Activated CD4-positive, alpha-beta T cell treated with anti-CD3 and anti-CD28 coated beads, Interleukin-2, amount 10 ng/mL, durations not matched to agents 24 days and 14 days (primary cell): ENCODE data around the gene CGB5. TPM values are rescaled to one million over a fixed set of nuclear protein-coding genes. Genes with fewer than 3 reads are reported as not detected.

ENCODE experiments used
- DNase-seq: peaks from one replicate; pipeline ENCODE4 v3.0.0; 2022
- H3K27ac Mint-ChIP-seq: one replicate; pipeline ENCODE4 v1.8.0; 2022; ENCODE audit warnings: mild to moderate bottlenecking, mixed read lengths
- H3K27me3 Mint-ChIP-seq: one replicate; pipeline ENCODE4 v1.8.0; 2022; ENCODE audit warnings: mixed read lengths
- H3K36me3 Mint-ChIP-seq: one replicate; pipeline ENCODE4 v1.8.0; 2022; ENCODE audit warnings: low read depth, mild to moderate bottlenecking, mixed read lengths
- H3K4me1 Mint-ChIP-seq: one replicate; pipeline ENCODE4 v1.8.0; 2021; ENCODE audit warnings: mixed read lengths
- H3K4me3 Mint-ChIP-seq: one replicate; pipeline ENCODE4 v1.8.0; 2022; ENCODE audit warnings: mild to moderate bottlenecking, moderate library complexity, mixed read lengths
- H3K9me3 Mint-ChIP-seq: one replicate; pipeline ENCODE4 v1.8.0; 2021; ENCODE audit warnings: mixed read lengths
- intact Hi-C: fragments of 100-400 bp; cut with micrococcal nuclease; formaldehyde crosslinking; loops from one replicate; pipeline ENCODE4 v1.15.1; 2023
- total RNA-seq: library from RNA; stranded (reverse); gene quantifications from 2 replicates; pipeline ENCODE4 v1.2.3, GENCODE V29; 2022

Gene CGB5
- total RNA-seq, 1 donor from 2014 or later, result not detected

DNA sequence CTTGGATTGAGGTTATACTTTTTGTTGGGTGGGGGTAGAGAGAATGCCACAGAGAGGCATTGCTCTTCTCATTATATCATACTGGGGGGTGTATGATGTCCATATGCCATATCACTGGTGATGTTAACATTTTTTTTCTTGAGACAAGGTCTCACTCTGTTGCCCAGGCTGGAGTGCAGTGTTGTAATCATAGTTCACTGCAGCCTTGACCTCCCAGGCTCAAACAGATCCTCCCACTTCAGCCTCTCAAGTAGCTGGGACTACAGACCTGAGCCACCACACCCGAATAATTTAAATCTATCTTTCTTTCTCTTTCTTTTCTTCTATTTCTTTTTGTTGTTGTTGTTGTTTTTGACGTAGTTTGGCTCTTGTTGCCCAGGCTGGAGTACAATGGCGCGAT, 36.7 kb downstream of the CGB5 start:
- Mint-ChIP-seq H3K9me3 (peaks cover 4% of the 10 kb centered on the region), H3K36me3 (no peaks in the 10 kb centered on the region), H3K27me3 (peaks cover 4% of the 10 kb centered on the region), H3K4me3 (no peak overlapping the region), H3K4me1 (peaks cover 9% of the 10 kb centered on the region), H3K27ac (no peak overlapping the region)
- intact Hi-C loops, result no loop called here
- no peak for DNase-seq

DNA sequence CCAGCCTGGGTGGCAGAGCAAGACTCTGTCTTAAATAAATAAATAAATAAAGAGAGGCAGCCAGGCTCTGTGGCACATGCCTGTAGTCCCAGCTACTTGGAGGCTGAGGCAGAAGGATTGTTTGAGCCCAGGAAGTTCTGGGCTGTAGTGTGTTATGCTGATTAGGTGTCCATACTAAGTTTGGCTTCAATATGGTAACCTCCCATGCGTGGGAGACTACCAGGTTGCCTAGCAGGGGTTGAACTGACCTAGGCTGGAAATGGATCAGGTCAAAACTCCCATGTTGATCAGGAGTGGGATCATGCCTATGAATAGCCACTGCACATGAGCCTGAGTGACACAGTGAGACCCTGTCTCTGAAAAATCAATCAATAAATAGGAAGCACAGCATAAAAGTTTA, 37.6 kb downstream of the CGB5 start:
- Mint-ChIP-seq H3K27ac (no peak overlapping the region), H3K36me3 (peaks cover 5% of the 10 kb centered on the region), H3K4me1 (peaks cover 13% of the 10 kb centered on the region), H3K27me3 (peaks cover 4% of the 10 kb centered on the region), H3K4me3 (no peak overlapping the region), H3K9me3 (peaks cover 4% of the 10 kb centered on the region)
- intact Hi-C loops, result no loop called here
- no peak for DNase-seq

GRCh38 chr19:49084206-49085019, 40.8 kb downstream of the CGB5 start:
- intact Hi-C loops, result loop anchor here (1.0 kb wide), 2 partner anchors 30 to 35 kb away; partner anchors contain the start of genes C19orf73, LIN7B and PPFIA3
- Mint-ChIP-seq H3K27me3 (peaks cover 4% of the 10 kb centered on the region), H3K9me3 (peaks cover 4% of the 10 kb centered on the region), H3K4me3 (peak overlapping the region; percentile 98), H3K4me1 (peaks cover 26% of the 10 kb centered on the region), H3K36me3 (peaks cover 25% of the 10 kb centered on the region), H3K27ac (peak overlapping the region; percentile 86)
- no peak for DNase-seq

DNA sequence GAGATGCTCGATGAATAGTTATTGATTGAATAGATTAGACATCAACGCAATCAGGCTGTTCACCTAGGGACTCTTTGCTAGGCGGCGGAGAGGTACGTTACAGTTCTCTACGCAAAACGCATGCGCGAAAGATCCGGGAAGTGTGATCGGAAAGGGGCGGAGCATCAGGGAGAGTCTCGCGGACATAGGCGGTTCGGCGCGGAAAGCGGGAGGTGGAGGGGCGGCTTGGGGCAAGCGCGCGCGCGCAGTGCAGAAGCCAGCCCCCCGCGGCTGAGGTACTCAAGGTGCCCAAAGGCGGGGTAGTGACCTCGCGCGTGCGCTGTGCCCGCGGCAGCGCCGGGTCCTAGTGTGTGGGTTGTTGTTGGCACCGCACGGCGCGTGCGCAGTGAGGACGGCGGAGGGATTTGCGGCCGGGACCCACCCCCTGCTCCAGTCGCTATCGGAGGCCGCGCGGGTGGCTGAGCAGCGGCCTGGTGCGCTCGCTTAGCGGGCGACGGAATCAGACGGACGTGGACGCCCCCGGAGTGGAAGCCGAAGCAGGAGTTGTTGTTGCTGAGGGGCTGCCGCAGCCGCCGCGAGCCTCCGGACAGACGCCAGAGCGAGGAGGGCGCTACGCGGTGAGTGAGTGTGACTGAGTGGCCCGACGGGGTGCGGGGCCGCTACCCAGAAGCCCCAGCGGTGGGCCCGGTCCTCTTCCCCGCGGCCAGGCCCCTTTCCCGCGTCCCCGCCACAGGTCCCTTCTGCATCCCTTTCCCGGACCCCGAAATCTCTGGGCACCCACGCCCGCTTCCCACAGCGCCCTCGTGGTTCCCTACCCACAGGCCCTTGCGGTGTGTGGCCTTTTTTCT, 41.6 kb downstream of the CGB5 start, which contains the start of gene SNRNP70:
Gene SNRNP70, plus strand, starts transcription at position 432 of the 848 bp plus-strand sequence. CDS start 964 bp downstream, outside the sequence.
- peaks cover 4% of the 10 kb centered on the region for H3K9me3 Mint-ChIP-seq
- peak within 1 kb of the TSS; percentile 98 for H3K4me3 Mint-ChIP-seq
- peaks cover 4% of the 10 kb centered on the region for H3K27me3 Mint-ChIP-seq
- peaks cover 28% of the 10 kb centered on the region for H3K4me1 Mint-ChIP-seq
- intact Hi-C loops, result loop anchor here (1.0 kb wide), 2 partner anchors 29 to 34 kb away; partner anchors contain the start of genes C19orf73, LIN7B and PPFIA3
- H3K36me3 Mint-ChIP-seq, result peaks cover 30% of the 10 kb centered on the region
- peak within 1 kb of the TSS; percentile 86 for H3K27ac Mint-ChIP-seq
- peak; percentile 99 for DNase-seq

DNA sequence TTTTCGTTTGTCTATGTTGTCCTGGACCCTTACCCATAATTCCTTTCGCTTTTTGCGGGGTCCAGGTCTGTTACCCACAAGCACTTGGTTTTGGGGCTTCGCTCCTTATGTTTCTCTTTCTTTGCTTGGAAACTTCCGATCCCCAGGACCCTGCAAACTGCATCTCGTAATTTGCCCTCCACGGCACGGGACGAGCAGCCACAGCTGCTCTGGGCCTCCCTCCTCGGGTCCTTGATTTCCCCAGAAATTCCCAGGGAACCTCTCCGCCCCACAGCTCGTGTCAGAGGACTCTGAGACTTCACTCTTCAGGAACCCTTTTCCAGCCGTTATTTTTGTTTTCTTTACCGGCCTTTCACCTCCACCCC, 42.2 kb downstream of the CGB5 start:
- peak overlapping the region; percentile 86 for H3K27ac Mint-ChIP-seq
- H3K4me1 Mint-ChIP-seq, result peaks cover 29% of the 10 kb centered on the region
- peaks cover 4% of the 10 kb centered on the region for H3K27me3 Mint-ChIP-seq
- intact Hi-C loops, result loop anchor here (1.0 kb wide), 2 partner anchors 28 to 33 kb away; partner anchors contain the start of genes C19orf73, LIN7B and PPFIA3
- peaks cover 37% of the 10 kb centered on the region for H3K36me3 Mint-ChIP-seq
- H3K4me3 Mint-ChIP-seq, result peak overlapping the region; percentile 98
- H3K9me3 Mint-ChIP-seq, result peaks cover 4% of the 10 kb centered on the region
- DNase-seq, result no peak

- Mint-ChIP-seq H3K27me3 (peaks cover 4% of the 10 kb centered on the region), H3K27ac (peak overlapping the region; percentile 86), H3K4me3 (peak overlapping the region; percentile 98), H3K9me3 (peaks cover 4% of the 10 kb centered on the region), H3K4me1 (peaks cover 30% of the 10 kb centered on the region), H3K36me3 (peaks cover 39% of the 10 kb centered on the region)
- intact Hi-C loops, result no loop called here
- no peak for DNase-seq
Observed at GRCh38 chr19:49086296-49086695, 42.6 kb downstream of the CGB5 start.

GRCh38 chr19:49091391-49092038, 47.9 kb downstream of the CGB5 start:
- Mint-ChIP-seq H3K36me3 (peaks cover 65% of the 10 kb centered on the region), H3K4me1 (peaks cover 23% of the 10 kb centered on the region), H3K27ac (peak overlapping the region; percentile 53), H3K4me3 (no peak overlapping the region), H3K27me3 (no peaks in the 10 kb centered on the region), H3K9me3 (no peaks in the 10 kb centered on the region)
- intact Hi-C loops, result no loop called here
- DNase-seq, result no peak

DNA sequence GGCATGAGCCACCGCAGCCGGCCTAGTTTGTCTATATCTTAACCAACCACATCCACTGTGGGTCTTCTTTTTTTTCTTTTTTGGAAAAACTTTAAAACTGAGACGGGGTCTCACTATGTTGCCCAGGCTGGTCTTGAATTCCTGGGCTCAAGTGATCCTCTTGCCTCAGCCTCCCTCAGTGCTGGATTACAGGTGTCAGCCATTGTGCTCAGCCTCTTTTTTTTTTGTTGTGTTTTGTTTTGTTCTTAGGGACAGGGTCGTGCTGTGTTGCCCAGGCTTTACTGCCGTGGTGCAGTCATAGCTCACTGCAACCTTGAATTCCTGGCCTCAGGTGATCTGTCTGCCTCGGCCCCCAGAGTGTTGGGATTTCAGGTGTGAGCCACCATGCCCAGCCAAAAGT, 49.0 kb downstream of the CGB5 start:
- Mint-ChIP-seq H3K36me3 (peaks cover 63% of the 10 kb centered on the region), H3K4me3 (no peak overlapping the region), H3K9me3 (no peaks in the 10 kb centered on the region), H3K27ac (no peak overlapping the region), H3K4me1 (peaks cover 20% of the 10 kb centered on the region), H3K27me3 (no peaks in the 10 kb centered on the region)
- DNase-seq, result no peak
- intact Hi-C loops, result no loop called here

Other genes starting within 250 kb of the CGB5 start
- 90.3 and 95.7 TPM in 2 replicates for gene BCAT2, start 232.8 kb upstream of the CGB5 start, total RNA-seq
- gene HSD17B14, start 207.4 kb upstream of the CGB5 start, total RNA-seq, result 0.44 and 0.47 TPM in 2 replicates
- 1.8 and 1.9 TPM in 2 replicates for gene PLEKHA4, start 175.2 kb upstream of the CGB5 start, total RNA-seq
- gene PPP1R15A, start 171.4 kb upstream of the CGB5 start, total RNA-seq, result 40.5 and 42.1 TPM in 2 replicates
- not detected in 2 replicates for gene TULP2, start 145.1 kb upstream of the CGB5 start, total RNA-seq
- 116 and 117 TPM in 2 replicates for gene NUCB1, start 143.5 kb upstream of the CGB5 start, total RNA-seq
- gene DHDH, start 110.1 kb upstream of the CGB5 start, total RNA-seq, result 0.35 TPM in 1 of 2 replicates, not detected in the other
- 257 and 298 TPM in 2 replicates for gene BAX, start 89.0 kb upstream of the CGB5 start, total RNA-seq
- gene FTL, start 78.5 kb upstream of the CGB5 start, total RNA-seq, result 696 and 697 TPM in 2 replicates
- gene GYS1, start 50.5 kb upstream of the CGB5 start, total RNA-seq, result 73.8 and 77.8 TPM in 2 replicates
- 190 and 195 TPM in 2 replicates for gene RUVBL2, start 50.0 kb upstream of the CGB5 start, total RNA-seq
- not detected in 2 replicates for gene LHB, start 26.8 kb upstream of the CGB5 start, total RNA-seq
- not detected in 2 replicates for gene CGB3, start 19.5 kb upstream of the CGB5 start, total RNA-seq
- gene CGB2, start 12.0 kb upstream of the CGB5 start, total RNA-seq, result not detected in 2 replicates
- not detected in 2 replicates for gene CGB1, start 7.0 kb upstream of the CGB5 start, total RNA-seq
- gene CGB8, start 5.3 kb downstream of the CGB5 start, total RNA-seq, result not detected in 2 replicates
- not detected in 2 replicates for gene CGB7, start 13.9 kb downstream of the CGB5 start, total RNA-seq
- gene NTF4, start 21.0 kb downstream of the CGB5 start, total RNA-seq, result not detected in 2 replicates
- not detected in 2 replicates for gene KCNA7, start 28.9 kb downstream of the CGB5 start, total RNA-seq
- 270 and 281 TPM in 2 replicates for gene SNRNP70, start 41.6 kb downstream of the CGB5 start, total RNA-seq
- gene LIN7B, start 70.5 kb downstream of the CGB5 start, total RNA-seq, result 5.4 and 6.0 TPM in 2 replicates
- gene C19orf73, start 75.3 kb downstream of the CGB5 start, total RNA-seq, result 2.0 and 2.5 TPM in 2 replicates
- 4.5 and 5.0 TPM in 2 replicates for gene PPFIA3, start 75.7 kb downstream of the CGB5 start, total RNA-seq
- gene HRC, start 111.5 kb downstream of the CGB5 start, total RNA-seq, result not detected in 2 replicates
- gene TRPM4, start 113.9 kb downstream of the CGB5 start, total RNA-seq, result 1.4 and 1.8 TPM in 2 replicates